Measurements from ENCODE around the gene MGAT4B. TPM values are rescaled to one million over a fixed set of nuclear protein-coding genes. Genes with fewer than 3 reads are reported as not detected.
"Not testable (repeated sequence)": the region's sequence is repeated elsewhere in the genome, so short reads cannot be mapped to it uniquely, and the experiment has no call there.

Gene MGAT4B
- total RNA-seq, 2 donors from 2014 or later: 137 to 168 TPM

DNA sequence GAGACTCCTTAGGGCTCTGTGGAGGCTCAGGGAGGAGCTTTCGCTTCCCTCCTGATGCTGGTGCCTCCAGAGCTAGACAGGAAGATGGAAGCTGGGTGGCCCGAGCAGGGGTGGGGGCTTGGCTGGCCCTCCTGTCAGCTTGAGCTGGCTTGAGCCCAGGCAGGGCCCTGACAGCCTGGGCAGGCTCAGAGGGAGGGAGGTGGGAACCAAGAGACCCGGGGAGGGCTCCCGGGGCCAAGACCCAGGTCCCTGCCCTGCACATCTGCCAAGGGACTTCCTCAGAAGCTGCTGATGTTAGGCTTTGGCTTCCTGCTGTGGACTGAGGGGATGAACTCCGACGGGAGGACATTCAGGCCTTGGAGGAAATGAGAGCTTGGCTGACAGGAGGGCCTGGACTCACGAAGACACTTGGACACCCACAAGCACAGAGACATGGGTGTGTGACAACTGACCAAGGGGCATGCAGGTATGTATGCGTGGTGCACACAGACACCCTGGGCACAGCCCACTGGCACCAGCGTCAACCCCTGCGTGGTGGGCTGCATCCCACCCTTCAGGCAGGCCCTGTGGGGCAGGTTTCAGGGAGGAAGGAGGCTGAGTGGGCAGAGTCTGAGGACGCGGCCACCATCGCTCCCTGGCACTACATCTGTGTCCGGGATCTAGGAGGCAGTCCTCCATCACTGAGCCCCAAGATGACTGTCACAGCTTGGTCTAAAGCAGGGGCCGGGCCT, 14.6 kb downstream of the MGAT4B start:
- ATAC-seq: no peak
- no peak for DNase-seq
- Mint-ChIP-seq H3K27ac (peak overlapping the region; percentile 78), H3K4me3 (peak overlapping the region; percentile 19), H3K4me1 (peaks cover 16% of the 10 kb centered on the region), H3K36me3 (ENCODE audit: low read depth) (no peaks in the 10 kb centered on the region), H3K27me3 (no peaks in the 10 kb centered on the region)
- no peaks in the 10 kb centered on the region for H3K9me3 ChIP-seq (ENCODE audit: control insufficient read depth, low read length, poor library complexity, severe bottlenecking)

GRCh38 chr5:179789278-179789677, 17.4 kb downstream of the MGAT4B start:
- not testable (repeated sequence) for H3K36me3 Mint-ChIP-seq (ENCODE audit: low read depth); H3K27me3 Mint-ChIP-seq; H3K27ac Mint-ChIP-seq; H3K9me3 ChIP-seq (ENCODE audit: control insufficient read depth, low read length, poor library complexity, severe bottlenecking); DNase-seq; H3K4me3 Mint-ChIP-seq; ATAC-seq
- H3K4me1 Mint-ChIP-seq: peaks cover 11% of the 10 kb centered on the region

- H3K27me3 Mint-ChIP-seq: no peaks in the 10 kb centered on the region
- no peaks in the 10 kb centered on the region for H3K9me3 ChIP-seq (ENCODE audit: control insufficient read depth, low read length, poor library complexity, severe bottlenecking)
- no peaks in the 10 kb centered on the region for H3K36me3 Mint-ChIP-seq (ENCODE audit: low read depth)
- no peak overlapping the region for H3K4me3 Mint-ChIP-seq
- H3K27ac Mint-ChIP-seq: no peak overlapping the region
- ATAC-seq (no peak), DNase-seq (no peak)
- H3K4me1 Mint-ChIP-seq: peaks cover 3% of the 10 kb centered on the region
Observed at GRCh38 chr5:179788193-179788854, 18.3 kb downstream of the MGAT4B start.

DNA sequence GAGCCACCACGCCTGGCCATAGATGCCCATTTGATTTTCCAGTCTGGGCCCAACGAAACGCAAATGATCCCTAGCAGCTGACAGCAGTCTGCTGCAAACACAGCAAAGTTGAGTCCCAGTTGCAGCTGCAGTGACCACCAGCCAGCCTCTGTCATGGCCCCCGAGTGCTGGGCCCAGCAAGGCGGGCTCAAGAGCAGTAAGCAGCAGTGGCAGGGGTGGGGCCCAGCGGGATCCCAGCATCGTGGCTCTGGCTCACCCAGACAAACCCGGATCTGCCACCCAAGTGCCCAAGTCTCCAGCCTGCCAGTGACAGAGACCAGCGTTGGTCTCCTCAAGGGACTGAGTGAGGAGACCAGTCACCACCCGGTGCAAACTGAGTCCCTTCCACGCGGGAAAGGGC, 19.8 kb downstream of the MGAT4B start:
- no peak for DNase-seq
- no peaks in the 10 kb centered on the region for H3K27me3 Mint-ChIP-seq
- H3K36me3 Mint-ChIP-seq (ENCODE audit: low read depth): no peaks in the 10 kb centered on the region
- no peak overlapping the region for H3K4me3 Mint-ChIP-seq
- no peaks in the 10 kb centered on the region for H3K4me1 Mint-ChIP-seq
- H3K27ac Mint-ChIP-seq: peak overlapping the region; percentile 45
- ATAC-seq: no peak
- H3K9me3 ChIP-seq (ENCODE audit: control insufficient read depth, low read length, poor library complexity, severe bottlenecking): no peaks in the 10 kb centered on the region

DNA sequence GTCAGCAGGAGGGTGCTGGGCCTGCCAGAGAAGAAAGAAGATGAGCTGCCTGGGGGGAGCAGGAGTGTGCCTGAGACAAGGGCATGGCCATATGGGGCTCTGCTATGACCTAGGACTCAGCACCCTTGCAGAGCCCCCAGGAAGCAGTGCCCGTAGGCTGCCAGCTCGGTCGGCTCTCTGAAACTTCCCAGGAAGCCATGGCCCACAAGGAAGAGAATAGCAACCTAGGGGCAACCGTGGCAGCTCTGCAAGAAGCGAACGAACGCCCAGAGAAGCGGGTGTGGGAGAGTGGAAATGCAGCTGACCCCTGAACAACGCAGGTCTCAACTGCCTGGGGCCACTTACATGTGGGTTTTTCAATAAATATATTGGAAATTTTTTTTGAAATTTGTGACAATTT, 23.5 kb downstream of the MGAT4B start:
- no peak for ATAC-seq
- H3K4me1 Mint-ChIP-seq: no peaks in the 10 kb centered on the region
- no peak for DNase-seq
- H3K9me3 ChIP-seq (ENCODE audit: control insufficient read depth, low read length, poor library complexity, severe bottlenecking): no peaks in the 10 kb centered on the region
- H3K27ac Mint-ChIP-seq: no peak overlapping the region
- peaks cover 2% of the 10 kb centered on the region for H3K36me3 Mint-ChIP-seq (ENCODE audit: low read depth)
- H3K4me3 Mint-ChIP-seq: no peak overlapping the region
- no peaks in the 10 kb centered on the region for H3K27me3 Mint-ChIP-seq

DNA sequence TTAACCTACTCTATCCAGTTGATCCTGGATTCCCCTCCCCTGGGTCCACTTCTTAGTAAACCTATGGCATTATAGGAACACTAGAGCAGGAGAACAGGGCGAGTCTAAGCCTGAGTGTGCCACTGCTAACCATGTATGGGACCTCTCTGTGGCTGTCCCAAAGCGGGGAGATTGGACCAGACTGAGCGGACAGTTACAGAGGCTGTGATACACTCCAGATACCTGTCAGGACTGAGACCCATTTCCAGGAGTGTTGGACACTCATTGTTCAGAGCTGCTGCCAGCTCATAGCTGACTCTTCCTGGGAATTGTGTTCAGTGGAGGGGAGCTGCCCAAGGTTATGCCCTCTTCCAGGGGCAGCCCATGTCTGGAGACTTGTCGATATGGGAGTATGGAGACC, 24.8 kb downstream of the MGAT4B start:
- no peaks in the 10 kb centered on the region for H3K27me3 Mint-ChIP-seq

DNA sequence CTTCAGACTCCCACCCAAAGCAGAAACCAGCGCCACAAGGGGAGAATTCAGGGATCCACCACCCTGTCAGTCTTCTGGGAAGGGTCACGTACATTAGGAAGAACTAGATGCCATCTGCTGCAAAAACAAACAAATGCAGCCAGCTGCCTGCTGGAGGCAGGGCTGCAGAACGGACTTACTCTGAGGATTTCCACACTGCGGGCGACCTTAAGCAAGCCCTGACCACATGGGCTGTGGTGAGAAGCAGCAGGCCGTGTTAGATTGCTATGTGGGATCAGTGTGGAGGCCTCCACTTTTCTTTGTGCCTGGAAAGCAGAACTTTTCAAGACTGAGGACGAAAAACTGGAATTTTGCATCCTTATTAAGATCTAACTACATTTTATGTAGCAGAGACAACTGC, 26.3 kb downstream of the MGAT4B start:
- Mint-ChIP-seq H3K4me1 (no peaks in the 10 kb centered on the region), H3K4me3 (no peak overlapping the region), H3K27me3 (no peaks in the 10 kb centered on the region), H3K36me3 (ENCODE audit: low read depth) (peaks cover 2% of the 10 kb centered on the region), H3K27ac (no peak overlapping the region)
- no peak for ATAC-seq
- no peaks in the 10 kb centered on the region for H3K9me3 ChIP-seq (ENCODE audit: control insufficient read depth, low read length, poor library complexity, severe bottlenecking)
- DNase-seq: no peak

More for the DNA sequence above, 24.8 kb downstream of the MGAT4B start:
- DNase-seq: no peak
- Mint-ChIP-seq H3K27ac (no peak overlapping the region), H3K36me3 (ENCODE audit: low read depth) (peaks cover 2% of the 10 kb centered on the region), H3K4me1 (no peaks in the 10 kb centered on the region), H3K4me3 (no peak overlapping the region)
- ATAC-seq: no peak
- H3K9me3 ChIP-seq (ENCODE audit: control insufficient read depth, low read length, poor library complexity, severe bottlenecking): no peaks in the 10 kb centered on the region

GRCh38 chr5:179779826-179780225, 26.8 kb downstream of the MGAT4B start:
- H3K27me3 Mint-ChIP-seq: no peaks in the 10 kb centered on the region
- no peak overlapping the region for H3K27ac Mint-ChIP-seq
- peaks cover 2% of the 10 kb centered on the region for H3K36me3 Mint-ChIP-seq (ENCODE audit: low read depth)
- no peak overlapping the region for H3K4me3 Mint-ChIP-seq
- ATAC-seq: no peak
- H3K9me3 ChIP-seq (ENCODE audit: control insufficient read depth, low read length, poor library complexity, severe bottlenecking): no peaks in the 10 kb centered on the region
- no peak for DNase-seq
- no peaks in the 10 kb centered on the region for H3K4me1 Mint-ChIP-seq

DNA sequence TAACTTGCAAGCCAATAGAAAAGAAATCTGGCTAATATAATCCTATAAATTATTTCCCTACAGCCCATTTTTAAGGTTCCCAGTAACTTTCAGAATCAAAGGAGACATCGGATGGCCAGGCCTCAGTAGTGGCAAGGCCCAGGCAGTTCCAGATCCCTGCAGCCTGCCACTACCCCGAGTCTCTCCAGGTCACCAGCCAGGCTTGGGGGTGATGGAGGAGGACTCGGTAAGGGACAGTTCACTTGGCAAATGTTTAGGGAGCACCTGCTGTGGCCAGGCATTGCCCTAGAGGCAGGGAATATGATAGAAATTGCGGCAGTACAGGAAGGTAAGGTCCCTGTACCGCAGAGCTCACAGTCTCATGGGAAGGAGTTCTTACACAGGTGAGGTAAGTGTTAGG, 28.1 kb downstream of the MGAT4B start:
- peaks cover 2% of the 10 kb centered on the region for H3K36me3 Mint-ChIP-seq (ENCODE audit: low read depth)

DNA sequence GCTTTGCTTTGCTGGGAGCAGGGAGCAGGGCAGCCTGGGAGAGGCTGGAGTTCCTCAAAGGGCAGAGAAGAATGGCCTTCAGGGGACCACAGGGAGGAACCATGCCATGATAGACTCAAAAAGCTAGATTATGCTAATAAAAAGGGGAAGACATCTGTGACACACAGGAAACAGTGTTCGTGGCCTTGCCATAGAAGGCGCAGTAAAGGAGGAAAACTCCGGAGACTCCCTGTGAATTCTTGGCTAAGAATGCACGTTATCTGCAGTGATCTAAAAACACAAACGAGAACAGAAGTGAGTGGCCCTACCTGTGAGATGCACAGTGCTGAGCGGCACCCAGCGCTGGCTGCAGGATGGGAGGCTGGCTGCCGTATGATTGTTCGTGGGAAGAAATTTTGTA, 28.8 kb downstream of the MGAT4B start:
- H3K9me3 ChIP-seq (ENCODE audit: control insufficient read depth, low read length, poor library complexity, severe bottlenecking): no peaks in the 10 kb centered on the region
- DNase-seq (no peak), ATAC-seq (no peak)
- Mint-ChIP-seq H3K4me1 (peaks cover 2% of the 10 kb centered on the region), H3K27ac (no peak overlapping the region), H3K36me3 (ENCODE audit: low read depth) (peaks cover 2% of the 10 kb centered on the region), H3K4me3 (no peak overlapping the region), H3K27me3 (no peaks in the 10 kb centered on the region)

More for the DNA sequence above, 28.1 kb downstream of the MGAT4B start:
- H3K9me3 ChIP-seq (ENCODE audit: control insufficient read depth, low read length, poor library complexity, severe bottlenecking): no peaks in the 10 kb centered on the region
- DNase-seq (no peak), ATAC-seq (no peak)
- Mint-ChIP-seq H3K27ac (no peak overlapping the region), H3K4me1 (peaks cover 2% of the 10 kb centered on the region), H3K27me3 (no peaks in the 10 kb centered on the region), H3K4me3 (no peak overlapping the region)

DNA sequence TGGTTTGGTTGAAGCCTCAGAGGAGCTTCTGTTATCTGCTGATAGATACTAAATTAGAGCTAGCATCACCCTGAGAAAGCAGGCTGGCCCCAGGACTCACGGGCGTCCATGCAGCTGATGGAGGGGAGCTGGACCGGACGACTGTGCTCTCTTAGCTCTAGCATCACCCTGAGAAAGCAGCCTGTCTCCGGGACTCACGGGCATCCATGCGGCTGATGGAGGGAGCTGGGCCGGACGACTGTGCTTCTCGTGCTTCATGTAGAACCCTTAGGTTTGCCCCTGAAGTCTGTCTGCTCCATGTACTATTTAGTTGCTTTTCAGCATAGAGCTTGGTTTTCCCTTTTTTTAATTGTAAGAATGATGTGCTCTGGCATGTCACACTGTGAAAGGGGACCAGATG, 29.2 kb downstream of the MGAT4B start:
- peaks cover 2% of the 10 kb centered on the region for H3K36me3 Mint-ChIP-seq (ENCODE audit: low read depth)
- peaks cover 2% of the 10 kb centered on the region for H3K4me1 Mint-ChIP-seq
- no peak for DNase-seq
- no peak for ATAC-seq
- no peaks in the 10 kb centered on the region for H3K9me3 ChIP-seq (ENCODE audit: control insufficient read depth, low read length, poor library complexity, severe bottlenecking)
- no peak overlapping the region for H3K4me3 Mint-ChIP-seq
- no peak overlapping the region for H3K27ac Mint-ChIP-seq
- no peaks in the 10 kb centered on the region for H3K27me3 Mint-ChIP-seq

DNA sequence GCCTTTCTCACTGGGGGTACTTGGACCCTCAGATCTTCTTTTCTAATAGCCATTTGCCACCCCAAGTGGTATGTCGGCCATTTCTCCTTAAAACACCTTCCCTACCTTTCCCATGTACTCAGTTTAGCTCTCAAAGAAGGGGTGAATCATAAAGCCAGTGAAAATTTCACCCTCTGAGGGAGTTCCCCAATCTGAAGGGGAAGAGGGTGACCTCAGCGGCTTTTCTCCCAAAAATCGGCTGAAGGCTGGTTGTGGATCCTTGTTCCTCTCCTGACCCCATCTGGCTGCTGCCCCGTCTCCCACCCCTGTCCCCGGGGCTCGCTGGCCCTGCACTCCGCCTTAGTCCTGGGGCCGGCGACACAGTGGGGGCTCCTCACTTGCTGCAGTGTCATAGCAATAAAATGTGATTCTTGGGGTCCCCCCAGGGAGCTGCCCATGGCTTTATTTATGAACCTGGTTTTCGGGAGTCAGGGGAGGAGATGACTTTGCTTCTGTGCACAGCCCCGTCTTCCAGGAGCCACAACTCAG, 30.2 kb downstream of the MGAT4B start:
- no peak for ATAC-seq
- no peaks in the 10 kb centered on the region for H3K9me3 ChIP-seq (ENCODE audit: control insufficient read depth, low read length, poor library complexity, severe bottlenecking)
- H3K36me3 Mint-ChIP-seq (ENCODE audit: low read depth): peaks cover 2% of the 10 kb centered on the region
- H3K27me3 Mint-ChIP-seq: no peaks in the 10 kb centered on the region
- H3K4me1 Mint-ChIP-seq: peaks cover 2% of the 10 kb centered on the region
- no peak overlapping the region for H3K4me3 Mint-ChIP-seq
- H3K27ac Mint-ChIP-seq: no peak overlapping the region
- no peak for DNase-seq

DNA sequence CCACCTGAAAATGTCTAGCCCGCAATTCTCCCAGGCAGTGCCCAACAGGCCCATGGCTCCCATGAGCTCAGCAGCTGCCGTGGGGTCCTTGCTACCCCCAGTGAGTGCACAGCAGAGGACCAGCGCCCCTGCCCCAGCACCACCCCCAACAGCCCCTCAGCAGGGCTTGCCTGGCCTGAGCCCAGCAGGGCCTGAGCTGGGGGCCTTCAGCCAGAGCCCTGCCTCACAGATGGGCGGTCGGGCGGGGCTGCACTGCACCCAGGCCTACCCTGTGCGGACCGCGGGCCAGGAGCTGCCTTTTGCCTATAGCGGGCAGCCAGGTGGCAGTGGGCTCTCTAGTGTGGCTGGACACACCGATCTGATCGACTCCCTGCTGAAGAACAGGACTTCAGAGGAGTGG, 32.2 kb downstream of the MGAT4B start:
- H3K9me3 ChIP-seq (ENCODE audit: control insufficient read depth, low read length, poor library complexity, severe bottlenecking): no peaks in the 10 kb centered on the region
- Mint-ChIP-seq H3K27ac (no peak overlapping the region), H3K27me3 (no peaks in the 10 kb centered on the region), H3K4me3 (no peak overlapping the region), H3K36me3 (ENCODE audit: low read depth) (no peaks in the 10 kb centered on the region), H3K4me1 (peaks cover 2% of the 10 kb centered on the region)
- ATAC-seq: no peak
- no peak for DNase-seq

DNA sequence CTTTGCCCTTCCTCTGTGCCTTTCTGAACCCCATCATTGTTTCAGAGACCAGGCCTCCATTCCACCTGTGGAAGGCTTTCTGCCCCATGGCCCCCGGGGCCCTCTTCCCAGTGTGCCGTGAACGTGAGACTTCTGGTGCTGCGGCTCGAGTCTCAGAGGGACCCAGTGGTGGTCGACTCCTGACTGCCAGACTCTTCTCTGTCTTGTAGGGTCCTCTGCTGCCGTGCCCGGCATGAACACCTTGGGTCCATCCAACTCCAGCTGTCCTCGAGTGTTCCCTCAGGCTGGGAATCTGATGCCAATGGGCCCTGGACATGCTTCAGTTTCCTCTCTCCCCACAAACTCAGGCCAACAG, 33.0 kb downstream of the MGAT4B start:
- Mint-ChIP-seq H3K36me3 (ENCODE audit: low read depth) (no peaks in the 10 kb centered on the region), H3K4me3 (peak overlapping the region; percentile 7), H3K27ac (peak overlapping the region; percentile 87), H3K4me1 (peaks cover 2% of the 10 kb centered on the region), H3K27me3 (no peaks in the 10 kb centered on the region)
- no peaks in the 10 kb centered on the region for H3K9me3 ChIP-seq (ENCODE audit: control insufficient read depth, low read length, poor library complexity, severe bottlenecking)
- ATAC-seq: no peak
- no peak for DNase-seq
